Activated CD8-positive, alpha-beta memory T cell treated with anti-CD3 and anti-CD28 coated beads, Interleukin-2, amount 50 U/mL, for 24 hours (primary cell): ENCODE measurements around the gene CHKA.

Experiments used
- DNase-seq: peaks from one replicate; pipeline ENCODE4 v3.0.0-alpha.2; 2020; ENCODE audit errors: extremely low read depth

CHKA gene

DNA sequence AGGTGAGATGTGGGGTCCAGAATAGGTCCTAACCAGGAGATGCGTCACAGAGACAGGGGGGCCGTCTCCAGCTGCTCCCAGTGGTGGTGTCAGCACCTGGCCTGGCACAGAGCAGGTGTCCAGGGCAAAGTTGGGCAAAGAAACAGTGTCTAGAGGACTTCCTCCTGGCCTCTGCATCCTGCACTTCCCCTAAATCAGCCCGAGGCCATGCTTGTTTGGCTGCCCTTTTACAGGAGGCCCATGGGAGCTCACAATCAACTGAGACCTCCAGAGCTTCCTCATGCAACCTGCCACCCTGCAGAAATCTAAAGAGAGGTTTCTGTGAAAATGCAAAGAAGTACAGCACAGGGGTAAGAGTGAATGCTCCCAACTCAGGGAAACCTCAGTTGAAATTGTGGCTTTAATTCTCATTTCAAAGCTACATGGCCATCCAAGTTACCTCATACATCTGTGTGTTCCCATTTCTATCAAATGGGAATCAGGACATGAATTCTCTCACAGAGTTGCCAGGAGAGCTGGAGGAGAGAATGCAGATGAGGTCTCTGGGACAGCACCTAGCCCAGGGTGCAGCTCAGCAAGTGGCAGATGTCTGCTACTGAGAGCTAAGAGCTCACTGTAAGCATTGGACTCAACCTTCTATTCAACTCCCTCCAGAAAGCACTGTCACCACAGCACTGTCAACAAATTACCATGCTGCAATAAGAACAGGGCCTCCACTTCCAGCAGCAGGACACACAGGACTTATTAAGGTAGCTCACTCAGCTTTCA, 49.7 kb downstream of the CHKA start:
- DNase-seq: no peak

DNA sequence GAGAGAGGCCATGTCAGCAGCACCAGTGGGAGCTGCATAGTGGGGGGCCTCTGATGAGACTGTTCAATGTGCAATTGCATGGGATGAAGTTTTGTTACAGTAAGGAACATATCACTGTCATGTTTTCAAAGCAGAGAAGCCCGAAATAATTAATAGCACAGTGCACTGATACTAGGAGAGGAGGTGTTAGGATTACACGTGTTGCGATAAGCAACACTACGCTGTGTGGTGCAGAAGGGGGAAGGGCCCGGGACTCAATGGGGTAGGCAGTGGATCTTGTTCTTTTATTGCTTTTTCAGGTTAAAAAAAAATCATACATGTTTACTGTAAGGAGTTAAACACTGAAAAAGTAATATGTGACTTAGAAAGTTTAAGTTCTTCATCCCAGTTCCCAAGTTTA, 53.2 kb downstream of the CHKA start:
- DNase-seq: no peak

- no peak for DNase-seq
Measured at GRCh38 chr11:68066742-68067141, 54.4 kb downstream of the CHKA start.

- no peak for DNase-seq
Measured at GRCh38 chr11:68065841-68066240, 55.3 kb downstream of the CHKA start.

GRCh38 chr11:68064926-68065325, 56.3 kb downstream of the CHKA start:
- DNase-seq: no peak

GRCh38 chr11:68061508-68061907, 59.7 kb downstream of the CHKA start:
- DNase-seq: no peak

GRCh38 chr11:68057807-68058206, 63.4 kb downstream of the CHKA start:
- no peak for DNase-seq

- DNase-seq: no peak
Measured at GRCh38 chr11:68056317-68057285, 64.6 kb downstream of the CHKA start.

DNA sequence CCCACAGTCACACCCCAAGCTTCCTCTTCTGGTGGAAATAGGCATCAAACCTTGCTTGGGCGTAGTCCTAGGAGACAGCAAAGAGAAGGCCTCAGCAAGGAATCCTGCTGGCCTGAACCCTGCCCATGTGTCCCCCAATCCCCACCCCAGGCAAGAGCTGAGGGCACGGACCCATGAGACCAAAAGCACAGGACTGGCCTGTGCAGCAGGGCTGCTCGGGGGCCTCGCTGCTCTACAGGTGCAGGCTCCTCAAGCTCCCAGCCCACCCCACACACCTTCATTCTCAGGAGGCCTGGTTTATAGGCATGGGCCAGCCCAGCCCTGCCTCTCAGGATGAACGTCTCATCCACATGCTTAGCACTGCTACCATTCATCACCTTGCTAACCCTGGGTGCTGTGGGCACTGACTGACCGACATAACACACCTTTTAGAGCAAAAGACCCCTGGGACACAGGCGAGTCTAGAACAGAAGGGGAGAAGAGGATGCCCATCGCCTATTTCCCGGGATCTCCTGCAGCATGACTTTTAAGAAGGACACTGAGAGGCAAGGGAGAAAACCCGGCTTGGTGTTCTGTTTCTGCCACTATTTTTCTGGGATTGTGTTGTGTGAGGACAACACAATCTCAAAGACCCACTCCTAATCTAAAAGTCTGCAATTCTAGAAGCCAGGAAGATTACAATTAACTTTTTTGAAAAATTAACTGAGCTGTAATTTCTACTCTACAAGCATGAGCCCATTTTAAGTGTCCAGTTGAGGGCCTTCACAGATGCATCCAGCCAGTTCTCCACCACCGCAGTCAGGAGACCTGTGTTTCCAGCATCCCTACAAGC, 67.0 kb downstream of the CHKA start:
- no peak for DNase-seq

DNA sequence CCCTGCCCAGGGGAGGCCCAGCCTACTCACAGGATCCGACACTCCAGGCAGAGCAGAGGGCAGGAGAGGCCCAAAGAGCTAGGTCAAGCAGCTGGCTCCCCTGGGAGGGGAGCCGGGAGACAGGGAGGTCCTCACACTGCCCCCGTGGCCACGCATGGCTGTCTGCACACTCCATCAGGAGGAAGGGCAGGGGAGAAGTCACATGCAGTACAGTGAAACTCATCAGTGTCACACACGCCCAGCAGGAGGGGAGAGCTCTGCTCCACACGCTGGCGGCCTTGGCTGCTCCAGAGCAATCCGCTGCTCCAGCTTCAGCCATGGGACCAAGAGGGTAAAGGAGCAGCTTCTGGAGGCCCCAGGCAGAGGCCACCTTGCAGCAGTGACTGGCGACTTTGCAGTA, 68.1 kb downstream of the CHKA start:
- no peak for DNase-seq

DNA sequence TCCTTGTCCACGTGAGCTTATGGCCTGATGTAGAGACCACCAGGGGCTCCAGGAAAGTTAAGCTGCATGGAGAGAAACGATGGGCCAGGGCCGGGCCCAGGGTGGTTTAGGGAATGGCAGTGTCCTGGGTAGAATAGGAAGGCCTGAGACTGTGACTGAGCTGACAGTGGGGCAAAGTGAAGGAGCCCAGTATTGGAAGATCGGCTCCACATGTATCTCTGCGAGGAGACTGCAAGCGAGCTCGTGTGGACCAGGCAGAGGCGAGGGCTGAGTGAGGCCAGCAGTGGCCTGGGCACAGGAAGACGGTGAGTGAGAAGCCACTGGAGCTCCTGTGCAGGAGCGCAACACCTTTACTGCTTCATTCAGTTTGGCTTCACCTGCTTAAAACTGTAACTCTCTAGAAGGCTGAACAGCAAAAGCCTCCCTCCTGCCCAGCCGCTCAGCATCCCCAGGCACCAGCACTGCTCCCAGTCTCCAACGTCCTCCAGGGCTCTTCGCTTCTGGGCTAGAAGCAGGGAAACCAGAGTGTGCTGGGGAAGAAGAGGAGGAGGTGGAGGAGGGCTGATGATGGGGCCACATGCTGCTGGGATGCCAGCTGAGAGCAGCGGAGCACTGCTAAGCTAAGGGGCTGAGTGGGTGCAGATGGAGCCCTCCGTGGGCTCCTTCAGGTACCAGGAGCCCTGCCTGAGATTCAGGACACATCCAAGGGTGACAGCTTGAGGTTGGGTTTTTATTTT, 68.9 kb downstream of the CHKA start:
- no peak for DNase-seq

DNA sequence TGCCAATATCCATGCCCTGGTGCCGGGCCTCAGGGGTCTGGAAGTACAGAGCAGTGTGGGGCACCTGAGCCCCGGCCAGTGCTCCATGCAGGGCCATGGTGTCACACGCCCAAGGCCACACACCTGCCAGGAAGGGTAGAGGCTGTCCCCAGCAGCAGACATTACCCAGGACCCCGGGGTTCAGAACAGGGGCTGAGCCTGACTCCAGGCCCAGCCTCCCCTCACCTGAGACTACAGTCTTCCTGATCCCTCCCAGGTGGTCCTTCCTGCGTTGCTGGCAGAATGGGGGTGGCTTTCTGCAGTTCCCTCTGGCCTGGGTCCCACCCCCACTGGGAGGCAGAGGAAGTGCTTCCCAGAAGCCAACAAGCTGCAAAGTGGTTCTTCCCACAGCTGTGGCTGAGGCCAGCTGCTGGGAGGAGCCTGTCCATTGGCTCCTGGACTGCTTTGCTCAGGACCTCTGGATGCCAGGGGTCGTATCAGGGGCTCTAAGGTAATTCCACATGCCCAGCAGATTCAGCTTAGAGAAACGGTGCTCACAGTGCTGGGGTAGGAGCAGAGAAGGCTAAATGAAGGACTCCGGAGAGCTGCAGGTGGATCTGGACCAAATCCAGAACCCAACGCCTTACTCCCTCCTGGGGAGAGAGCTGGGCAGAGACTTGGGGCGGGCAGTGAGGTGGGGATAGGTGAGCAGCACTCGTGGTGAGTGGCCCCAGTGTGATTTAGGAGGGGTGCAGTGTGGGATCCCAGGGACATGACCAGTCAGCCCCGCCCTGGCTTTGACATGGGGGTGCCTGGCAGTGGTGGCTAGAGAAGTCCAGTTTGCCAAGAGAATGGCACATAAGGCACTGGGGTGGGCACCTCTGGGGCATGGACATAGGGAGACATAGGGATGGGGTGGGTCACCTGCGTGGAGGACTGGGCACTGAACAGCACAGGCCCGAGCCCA, 69.7 kb downstream of the CHKA start:
- no peak for DNase-seq

GRCh38 chr11:68050371-68050841, 70.8 kb downstream of the CHKA start:
- no peak for DNase-seq

- DNase-seq: no peak
Measured at GRCh38 chr11:68049509-68050370, 71.4 kb downstream of the CHKA start.

- no peak for DNase-seq
Measured at GRCh38 chr11:68048681-68049508, 72.3 kb downstream of the CHKA start.

- DNase-seq: no peak
Measured at GRCh38 chr11:68047437-68048290, 73.5 kb downstream of the CHKA start.

DNA sequence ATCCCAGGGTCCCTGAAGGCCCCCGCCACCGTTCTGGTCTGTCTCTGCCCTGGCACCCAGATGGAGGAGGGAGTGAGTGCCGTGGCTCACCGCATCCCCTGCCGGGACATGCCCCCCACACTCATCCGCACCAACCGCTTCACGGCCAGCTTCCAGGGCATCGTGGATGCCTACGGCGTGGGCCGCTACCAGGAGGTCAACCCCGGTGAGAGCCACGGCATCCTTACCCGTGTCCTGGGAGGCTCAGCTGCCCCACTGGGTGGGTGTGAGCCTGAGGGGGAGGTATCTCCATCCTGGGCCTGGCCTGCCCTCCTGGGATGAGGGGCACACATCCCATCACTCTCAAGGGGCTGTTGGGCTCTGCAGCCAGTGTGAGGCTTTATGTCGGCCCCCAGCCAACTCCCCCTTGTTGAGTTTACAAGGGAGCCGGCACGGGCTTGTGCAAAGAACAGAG, 76.3 kb downstream of the CHKA start:
- no peak for DNase-seq
